HepG2 (cell line): ENCODE data around the gene UBE2D4. TPM values are rescaled to one million over a fixed set of nuclear protein-coding genes. Genes with fewer than 3 reads are reported as not detected.
A peak's percentile ranks its signal among the peaks of the same experiment; 100 is the strongest.

Source experiments
- AGO1 ChIP-seq: fragments of 200-400 bp; formaldehyde crosslinking; IDR thresholded peaks from 2 replicates; pipeline ENCODE4 v1.6.1; 2017; ENCODE audit warnings: mild to moderate bottlenecking, low read depth, low read length, moderate library complexity; ENCODE audit not compliant: poor library complexity, severe bottlenecking
- CCAR2 ChIP-seq: fragments of 200-400 bp; formaldehyde crosslinking; optimal IDR thresholded peaks from 2 replicates; pipeline ENCODE3; 2018; ENCODE audit warnings: low read depth, mild to moderate bottlenecking, low read length, moderate library complexity
- FOXJ3 ChIP-seq: sonication (generic); formaldehyde crosslinking; IDR thresholded peaks from 2 replicates; pipeline ENCODE4 v1.4.0; 2020; ENCODE audit warnings: missing genetic modification reagents, mild to moderate bottlenecking, borderline replicate concordance
- GABPB1 ChIP-seq: IDR thresholded peaks from 2 replicates; pipeline ENCODE4 v1.6.1; 2016; ENCODE audit warnings: mild to moderate bottlenecking, missing genetic modification reagents, moderate library complexity, missing compliant biosample characterization
- HNRNPL ChIP-seq: fragments of 200-400 bp; formaldehyde crosslinking; IDR thresholded peaks from 2 replicates; pipeline ENCODE4 v1.6.1; 2017; ENCODE audit warnings: mild to moderate bottlenecking, low read depth, low read length
- JARID2 ChIP-seq: sonication (generic); formaldehyde crosslinking; IDR thresholded peaks from 2 replicates; pipeline ENCODE4 v1.8.1; 2023; ENCODE audit warnings: missing genetic modification reagents, inconsistent platforms; ENCODE audit not compliant: insufficient replicate concordance
- KDM2A ChIP-seq: sonication (generic); formaldehyde crosslinking; IDR thresholded peaks from 2 replicates; pipeline ENCODE4 v1.4.0; 2020; ENCODE audit warnings: low read depth, missing genetic modification reagents, borderline replicate concordance
- NFE2L1 ChIP-seq: sonication (generic); formaldehyde crosslinking; IDR thresholded peaks from 2 replicates; pipeline ENCODE4 v1.4.0; 2020; ENCODE audit warnings: missing genetic modification reagents, mild to moderate bottlenecking, borderline replicate concordance
- PAX8 ChIP-seq: sonication (generic); formaldehyde crosslinking; IDR thresholded peaks from 2 replicates; pipeline ENCODE4 v1.8.0; 2022; ENCODE audit warnings: mild to moderate bottlenecking, missing genetic modification reagents, borderline replicate concordance
- PHF5A ChIP-seq: IDR thresholded peaks from one replicate; pipeline ENCODE4 v1.6.1; 2018; ENCODE audit warnings: low read depth, missing genetic modification reagents; ENCODE audit not compliant: unreplicated experiment
- POLR2A ChIP-seq, 2 experiments: IDR thresholded peaks; 2 replicates each; pipeline ENCODE4 v1.6.1; 2011; ENCODE audit warnings: low read depth in 2 of 2, low read length in 2 of 2, mild to moderate bottlenecking in 1 of 2, moderate library complexity in 1 of 2; ENCODE audit not compliant: insufficient read depth in 1 of 2
- SIN3B ChIP-seq: fragments of 150-350 bp; IDR thresholded peaks from 2 replicates; pipeline ENCODE4 v1.6.1; 2014; ENCODE audit warnings: low read length
- SP1 ChIP-seq, 2 experiments: fragments of 450-650 bp in 1 of 2; sonication (generic) in 1 of 2; formaldehyde crosslinking in 1 of 2; IDR thresholded peaks; 2 replicates each; pipeline versions ENCODE4 v1.4.0 to v1.6.1; 2016 to 2020; ENCODE audit warnings: missing genetic modification reagents in 1 of 2
- SUZ12 ChIP-seq: fragments of 150-350 bp; IDR thresholded peaks from 2 replicates; pipeline ENCODE4 v1.6.1; 2014; ENCODE audit warnings: low read depth, low read length
- ZNF20 ChIP-seq: sonication (generic); formaldehyde crosslinking; IDR thresholded peaks from 2 replicates; pipeline ENCODE4 v1.4.0; 2020; ENCODE audit warnings: mild to moderate bottlenecking, moderate library complexity, missing genetic modification reagents
- ZNF225 ChIP-seq: sonication (generic); formaldehyde crosslinking; IDR thresholded peaks from 2 replicates; pipeline ENCODE4 v1.4.0; 2020; ENCODE audit warnings: mild to moderate bottlenecking, missing genetic modification reagents
- ZNF280B ChIP-seq: sonication (generic); formaldehyde crosslinking; IDR thresholded peaks from 2 replicates; pipeline ENCODE4 v1.5.0; 2020; ENCODE audit warnings: missing genetic modification reagents, mild to moderate bottlenecking, borderline replicate concordance
- ZNF317 ChIP-seq: sonication (generic); formaldehyde crosslinking; IDR thresholded peaks from 2 replicates; pipeline ENCODE4 v1.5.0; 2020; ENCODE audit warnings: mild to moderate bottlenecking, missing genetic modification reagents
- ZNF350 ChIP-seq: sonication (generic); formaldehyde crosslinking; IDR thresholded peaks from 2 replicates; pipeline ENCODE4 v1.4.0; 2020; ENCODE audit warnings: mild to moderate bottlenecking, low read depth, missing genetic modification reagents, borderline replicate concordance
- ZNF670 ChIP-seq: sonication (generic); formaldehyde crosslinking; IDR thresholded peaks from 2 replicates; pipeline ENCODE4 v1.8.0; 2022; ENCODE audit warnings: mild to moderate bottlenecking, missing genetic modification reagents, borderline replicate concordance
- ZNF75D ChIP-seq: sonication (generic); formaldehyde crosslinking; IDR thresholded peaks from 2 replicates; pipeline ENCODE4 v1.8.1; 2023; ENCODE audit warnings: missing genetic modification reagents, mild to moderate bottlenecking, borderline replicate concordance
- polyA plus RNA-seq, 8 experiments: library from polyadenylated mRNA; depleted of rRNA in 3 of 8; stranded (reverse) in 7 of 8; unstranded in 1 of 8; fragments of >200 nt; fragmentation: Illumina TruSeq in 4 of 8; extraction: Trizol in 4 of 8; gene quantifications; 2 replicates each; pipeline versions ENCODE4 v1.2.1 to v1.2.3, GENCODE V29; 2011 to 2016; ENCODE audit warnings: low read depth in 4 of 8, missing spikeins in 1 of 8, mixed read lengths in 1 of 8; ENCODE audit not compliant: insufficient read depth in 1 of 8
- total RNA-seq, 5 experiments: library from RNA; depleted of rRNA; stranded (reverse); fragments of >200 nt; fragmentation: Illumina TruSeq; extraction: Trizol; gene quantifications; 2 replicates each; pipeline ENCODE4 v1.2.3, GENCODE V29; 2016; ENCODE audit warnings: low read depth in 1 of 5
- TF ChIP-seq, protein P1 (sequence below): sonication (generic); formaldehyde crosslinking; IDR thresholded peaks from 2 replicates; pipeline ENCODE4 v1.5.1; 2020; ENCODE audit warnings: missing genetic modification reagents, mild to moderate bottlenecking, borderline replicate concordance
- TF ChIP-seq, protein P2 (sequence below): sonication (generic); formaldehyde crosslinking; IDR thresholded peaks from 2 replicates; pipeline ENCODE4 v1.5.1; 2020; ENCODE audit warnings: mild to moderate bottlenecking, missing genetic modification reagents

UBE2D4 gene
- total and polyA plus RNA-seq, 2 of the 13 experiments (the other 11 are each of a cell fraction or from before 2014, with no cell fraction given), result 9.9 to 16.0 TPM

DNA sequence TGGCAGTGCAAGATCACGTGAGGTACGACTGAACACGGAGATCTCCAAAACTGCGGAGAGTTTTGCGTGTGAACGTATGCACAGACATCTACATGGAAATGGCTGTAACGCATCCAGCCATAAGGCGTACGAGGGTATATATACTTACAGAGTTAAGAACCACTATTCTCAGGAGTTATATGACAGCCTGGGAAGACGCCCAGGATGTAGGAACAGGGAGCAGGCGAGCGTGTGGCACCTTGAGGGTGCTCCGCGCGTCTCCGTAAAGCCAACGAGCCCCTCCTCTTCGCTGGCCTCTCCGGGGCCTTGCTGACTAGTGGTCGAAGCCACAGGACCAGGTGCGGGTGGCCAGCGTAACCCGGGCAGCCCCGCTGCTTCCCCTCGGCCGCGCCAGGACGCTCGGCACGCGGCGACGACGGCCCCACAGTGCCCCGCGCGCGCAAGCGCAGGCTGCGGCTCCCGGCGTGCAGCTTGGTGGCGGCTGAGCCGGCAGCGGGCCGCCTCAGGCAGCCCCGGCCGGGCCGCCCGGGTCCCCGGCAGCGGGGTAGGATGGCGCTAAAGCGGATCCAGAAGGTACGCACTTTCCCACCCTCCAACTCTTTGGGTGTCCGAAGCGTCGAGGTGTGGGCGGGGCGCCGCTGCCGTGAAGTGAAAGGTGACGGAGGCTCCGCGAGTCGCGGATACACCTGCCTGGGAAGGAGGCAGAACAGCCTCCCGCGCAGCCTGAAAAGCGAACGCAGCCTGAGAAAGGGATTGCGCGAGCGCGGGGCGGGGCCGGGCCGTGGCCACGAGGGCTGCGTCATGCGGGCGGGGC is at the start of gene UBE2D4 (continued):
- TF ChIP-seq, protein P1, sequence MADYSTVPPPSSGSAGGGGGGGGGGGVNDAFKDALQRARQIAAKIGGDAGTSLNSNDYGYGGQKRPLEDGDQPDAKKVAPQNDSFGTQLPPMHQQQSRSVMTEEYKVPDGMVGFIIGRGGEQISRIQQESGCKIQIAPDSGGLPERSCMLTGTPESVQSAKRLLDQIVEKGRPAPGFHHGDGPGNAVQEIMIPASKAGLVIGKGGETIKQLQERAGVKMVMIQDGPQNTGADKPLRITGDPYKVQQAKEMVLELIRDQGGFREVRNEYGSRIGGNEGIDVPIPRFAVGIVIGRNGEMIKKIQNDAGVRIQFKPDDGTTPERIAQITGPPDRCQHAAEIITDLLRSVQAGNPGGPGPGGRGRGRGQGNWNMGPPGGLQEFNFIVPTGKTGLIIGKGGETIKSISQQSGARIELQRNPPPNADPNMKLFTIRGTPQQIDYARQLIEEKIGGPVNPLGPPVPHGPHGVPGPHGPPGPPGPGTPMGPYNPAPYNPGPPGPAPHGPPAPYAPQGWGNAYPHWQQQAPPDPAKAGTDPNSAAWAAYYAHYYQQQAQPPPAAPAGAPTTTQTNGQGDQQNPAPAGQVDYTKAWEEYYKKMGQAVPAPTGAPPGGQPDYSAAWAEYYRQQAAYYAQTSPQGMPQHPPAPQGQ (CRISPR knock-in tag), result 0 out of 2 replicates have a peak, but pooled peaks have one; percentile 49
- TF ChIP-seq, protein P2, sequence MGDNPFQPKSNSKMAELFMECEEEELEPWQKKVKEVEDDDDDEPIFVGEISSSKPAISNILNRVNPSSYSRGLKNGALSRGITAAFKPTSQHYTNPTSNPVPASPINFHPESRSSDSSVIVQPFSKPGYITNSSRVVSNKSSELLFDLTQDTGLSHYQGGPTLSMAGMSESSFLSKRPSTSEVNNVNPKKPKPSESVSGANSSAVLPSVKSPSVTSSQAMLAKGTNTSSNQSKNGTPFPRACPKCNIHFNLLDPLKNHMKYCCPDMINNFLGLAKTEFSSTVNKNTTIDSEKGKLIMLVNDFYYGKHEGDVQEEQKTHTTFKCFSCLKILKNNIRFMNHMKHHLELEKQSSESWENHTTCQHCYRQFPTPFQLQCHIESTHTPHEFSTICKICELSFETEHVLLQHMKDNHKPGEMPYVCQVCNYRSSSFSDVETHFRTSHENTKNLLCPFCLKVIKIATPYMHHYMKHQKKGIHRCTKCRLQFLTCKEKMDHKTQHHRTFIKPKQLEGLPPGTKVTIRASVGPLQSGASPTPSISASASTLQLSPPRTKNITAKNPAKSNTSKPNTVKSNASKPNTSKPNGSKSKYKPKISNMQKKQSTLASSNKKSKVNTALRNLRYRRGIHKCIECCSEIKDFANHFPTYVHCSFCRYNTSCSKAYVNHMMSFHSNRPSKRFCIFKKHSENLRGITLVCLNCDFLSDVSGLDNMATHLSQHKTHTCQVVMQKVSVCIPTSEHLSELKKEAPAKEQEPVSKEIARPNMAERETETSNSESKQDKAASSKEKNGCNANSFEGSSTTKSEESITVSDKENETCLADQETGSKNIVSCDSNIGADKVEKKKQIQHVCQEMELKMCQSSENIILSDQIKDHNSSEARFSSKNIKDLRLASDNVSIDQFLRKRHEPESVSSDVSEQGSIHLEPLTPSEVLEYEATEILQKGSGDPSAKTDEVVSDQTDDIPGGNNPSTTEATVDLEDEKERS (CRISPR knock-in tag), result no peak
- TF ChIP-seq CCAR2 (no peak), SIN3B (no peak), PHF5A (CRISPR knock-in tag) (peak; percentile 53), POLR2A (IDR thresholded peaks at IDR 0.05; ENCODE audit: insufficient read depth in 1 of 2, low read depth in 2 of 2, low read length in 2 of 2) (peak; percentile 95 to 96), HNRNPL (no peak), SUZ12 (no peak), ZNF317 (no peak; the same call in 1 of the 2 replicates), ZNF350 (CRISPR knock-in tag) (no peak), AGO1 (peak; percentile 43), NFE2L1 (CRISPR knock-in tag) (no peak), GABPB1 (CRISPR knock-in tag) (peak; percentile 74; the same call in 1 of the 2 replicates), FOXJ3 (CRISPR knock-in tag) (no peak), JARID2 (CRISPR knock-in tag) (no peak), KDM2A (CRISPR knock-in tag) (peak; percentile 89), ZNF20 (CRISPR knock-in tag) (no peak), ZNF225 (CRISPR knock-in tag) (peak; percentile 90; the same call in 1 of the 2 replicates), SP1 (IDR thresholded peaks at IDR 0.05) (no peak), SP1 (CRISPR knock-in tag; IDR thresholded peaks at IDR 0.05) (peak; percentile 83), ZNF75D (CRISPR knock-in tag) (no peak), PAX8 (CRISPR knock-in tag) (peak; percentile 66; the same call in 1 of the 2 replicates), ZNF280B (CRISPR knock-in tag) (peak; percentile 97), ZNF670 (CRISPR knock-in tag) (no peak)
